Measurements from ENCODE around the gene SIRPB1.
"Not testable (repeated sequence)": the region's sequence is repeated elsewhere in the genome, so short reads cannot be mapped to it uniquely, and the experiment has no call there.

SIRPB1 gene

DNA sequence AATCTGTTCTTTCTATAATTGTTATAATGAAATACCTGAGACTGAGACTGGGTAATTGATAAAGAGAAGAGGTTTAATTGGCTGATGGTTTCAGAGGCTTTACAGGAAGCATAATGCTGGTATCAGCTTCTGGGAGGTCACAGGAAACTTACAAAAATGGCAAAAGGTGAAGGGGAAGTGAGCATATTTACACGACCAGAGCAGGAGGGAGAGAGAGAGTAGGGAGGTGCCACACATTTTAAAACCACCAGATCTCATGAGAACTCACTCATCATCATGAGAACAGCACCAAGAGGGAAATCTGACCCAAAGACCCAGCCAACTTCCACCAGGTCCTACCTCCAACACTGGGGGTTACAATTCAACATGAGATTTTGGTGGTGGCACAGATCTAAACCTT, 2.6 kb upstream of the SIRPB1 start:
- Histone ChIP-seq H3K9me3 (ENCODE audit: low read length) (no peaks in the 10 kb centered on the region), H3K9ac (ENCODE audit: low read length) (no peak overlapping the region), H3K4me1 (ENCODE audit: insufficient read depth, low read length) (no peaks in the 10 kb centered on the region), H3K4me3 (ENCODE audit: low read depth in 1 of 2, low read length in 2 of 2) (no peak overlapping the region), H3K36me3 (ENCODE audit: insufficient read depth, low read length) (no peaks in the 10 kb centered on the region), H3K27ac (ENCODE audit: low read depth, low read length) (no peak overlapping the region), H3K27me3 (ENCODE audit: control insufficient read depth in 1 of 2, insufficient read depth in 2 of 2, low read length in 2 of 2) (no peaks in the 10 kb centered on the region)

DNA sequence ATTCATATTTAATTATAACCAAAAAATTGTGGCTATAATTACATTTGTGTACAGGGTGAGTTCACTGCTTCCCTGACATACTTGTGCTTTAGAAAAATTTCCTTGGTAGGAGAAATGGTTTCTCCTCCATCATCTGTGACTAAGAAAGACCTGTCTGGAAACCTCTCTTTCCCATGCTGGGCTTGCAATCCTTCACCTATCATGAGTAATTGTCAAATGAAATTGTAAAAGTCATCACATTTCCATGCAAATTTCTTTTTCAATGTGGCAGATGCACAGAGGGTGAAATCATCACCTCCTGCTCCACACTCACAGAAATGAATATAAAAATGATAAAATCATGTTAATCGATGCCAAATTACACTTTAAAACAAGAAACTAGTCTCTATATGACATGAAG, 1.5 kb upstream of the SIRPB1 start:
- Histone ChIP-seq H3K9me3 (ENCODE audit: low read length) (no peaks in the 10 kb centered on the region), H3K27ac (ENCODE audit: low read depth, low read length) (no peak overlapping the region), H3K36me3 (ENCODE audit: insufficient read depth, low read length) (no peaks in the 10 kb centered on the region), H3K4me3 (ENCODE audit: low read depth in 1 of 2, low read length in 2 of 2) (no peak overlapping the region), H3K4me1 (ENCODE audit: insufficient read depth, low read length) (no peaks in the 10 kb centered on the region), H3K27me3 (ENCODE audit: control insufficient read depth in 1 of 2, insufficient read depth in 2 of 2, low read length in 2 of 2) (no peaks in the 10 kb centered on the region), H3K9ac (ENCODE audit: low read length) (no peak overlapping the region)

DNA sequence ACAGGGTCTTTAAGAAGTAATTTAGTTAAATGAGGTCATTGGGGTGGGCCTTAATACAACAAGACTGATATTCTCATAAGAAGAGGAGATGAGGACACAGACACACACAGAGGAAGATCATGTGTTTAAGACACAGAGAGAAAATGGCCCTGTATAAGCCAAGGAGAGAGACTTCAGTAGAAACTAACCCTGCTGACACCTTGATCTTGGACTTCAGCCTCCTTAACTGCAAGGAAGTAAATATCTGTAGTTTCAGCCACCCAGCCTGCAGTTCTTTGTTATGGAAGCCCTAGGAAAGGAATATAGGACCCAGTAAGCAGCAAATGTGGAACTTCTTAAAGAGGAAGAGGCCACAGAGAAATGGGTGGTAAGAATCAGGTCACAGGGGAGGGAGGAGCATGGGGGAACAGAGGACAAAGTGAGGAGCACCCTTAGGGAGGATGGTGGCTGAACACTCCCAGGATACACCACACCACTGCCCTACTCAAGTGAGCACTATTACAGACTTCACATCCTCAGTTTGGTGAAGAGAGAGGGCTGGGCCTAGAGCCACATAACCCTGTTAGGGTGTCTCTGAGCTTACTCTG, 762 bp downstream of the SIRPB1 start:
- no peaks in the 10 kb centered on the region for H3K9me3 ChIP-seq (ENCODE audit: low read length)
- no peaks in the 10 kb centered on the region for H3K4me1 ChIP-seq (ENCODE audit: insufficient read depth, low read length)
- no peak overlapping the region for H3K9ac ChIP-seq (ENCODE audit: low read length)
- H3K27ac ChIP-seq (ENCODE audit: low read depth, low read length) = no peak overlapping the region
- H3K4me3 ChIP-seq (ENCODE audit: low read depth in 1 of 2, low read length in 2 of 2) = no peak overlapping the region
- H3K36me3 ChIP-seq (ENCODE audit: insufficient read depth, low read length) = no peaks in the 10 kb centered on the region
- no peaks in the 10 kb centered on the region for H3K27me3 ChIP-seq (ENCODE audit: control insufficient read depth in 1 of 2, insufficient read depth in 2 of 2, low read length in 2 of 2)

DNA sequence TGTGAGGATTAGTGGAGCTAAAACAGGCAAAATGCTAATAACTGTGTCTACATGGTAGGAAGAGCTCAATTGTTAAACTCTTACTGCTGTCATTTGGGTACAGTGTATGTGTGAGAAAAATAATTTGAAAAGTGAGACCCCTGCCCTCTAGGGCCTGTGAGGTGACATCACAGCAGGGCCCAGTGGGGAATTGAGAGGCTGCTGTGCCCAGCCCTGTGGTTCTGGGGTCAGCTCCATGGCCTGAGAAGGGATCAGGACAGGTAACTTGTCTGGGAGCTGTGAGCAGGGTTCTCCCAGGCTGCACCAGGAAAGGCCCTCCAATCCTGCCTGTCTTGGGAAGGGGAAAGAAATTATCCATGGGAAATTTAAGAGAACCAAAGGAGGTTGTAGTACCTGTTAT, 1.3 kb downstream of the SIRPB1 start:
- Histone ChIP-seq H3K9ac (ENCODE audit: low read length) (no peak overlapping the region), H3K27me3 (ENCODE audit: control insufficient read depth in 1 of 2, insufficient read depth in 2 of 2, low read length in 2 of 2) (no peaks in the 10 kb centered on the region), H3K36me3 (ENCODE audit: insufficient read depth, low read length) (no peaks in the 10 kb centered on the region), H3K9me3 (ENCODE audit: low read length) (no peaks in the 10 kb centered on the region), H3K27ac (ENCODE audit: low read depth, low read length) (no peak overlapping the region), H3K4me1 (ENCODE audit: insufficient read depth, low read length) (no peaks in the 10 kb centered on the region), H3K4me3 (ENCODE audit: low read depth in 1 of 2, low read length in 2 of 2) (no peak overlapping the region)

DNA sequence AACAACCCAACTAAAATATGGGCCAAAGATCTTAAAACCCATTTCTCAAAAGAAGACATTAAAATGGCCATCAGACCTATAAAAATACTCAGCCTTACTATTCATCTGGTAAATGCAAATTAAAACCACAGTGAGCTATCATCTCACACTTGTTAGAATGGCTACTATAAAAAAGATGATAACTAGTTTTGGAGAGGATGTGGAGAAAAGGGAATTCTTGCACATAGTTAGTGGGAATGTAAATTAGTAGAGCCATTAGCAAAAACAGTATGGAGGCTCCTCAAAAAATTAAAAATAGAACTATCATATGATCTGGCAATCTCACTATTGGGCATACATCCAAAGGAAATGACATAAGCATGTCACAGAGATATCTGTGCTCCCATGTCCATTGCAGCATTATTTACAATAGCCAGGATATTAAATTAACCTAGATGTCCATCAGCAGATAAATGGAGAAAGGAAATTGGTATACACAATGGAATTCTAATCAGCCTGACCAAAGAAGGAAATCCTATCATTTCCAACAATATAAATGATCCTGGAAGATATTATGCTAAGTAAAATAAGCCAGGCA, 2.9 kb downstream of the SIRPB1 start:
- Histone ChIP-seq H3K27me3 (ENCODE audit: control insufficient read depth in 1 of 2, insufficient read depth in 2 of 2, low read length in 2 of 2) (no peaks in the 10 kb centered on the region), H3K9ac (ENCODE audit: low read length) (no peak overlapping the region), H3K36me3 (ENCODE audit: insufficient read depth, low read length) (no peaks in the 10 kb centered on the region), H3K4me3 (ENCODE audit: low read depth in 1 of 2, low read length in 2 of 2) (no peak overlapping the region), H3K4me1 (ENCODE audit: insufficient read depth, low read length) (no peaks in the 10 kb centered on the region), H3K9me3 (ENCODE audit: low read length) (no peaks in the 10 kb centered on the region), H3K27ac (ENCODE audit: low read depth, low read length) (no peak overlapping the region)

DNA sequence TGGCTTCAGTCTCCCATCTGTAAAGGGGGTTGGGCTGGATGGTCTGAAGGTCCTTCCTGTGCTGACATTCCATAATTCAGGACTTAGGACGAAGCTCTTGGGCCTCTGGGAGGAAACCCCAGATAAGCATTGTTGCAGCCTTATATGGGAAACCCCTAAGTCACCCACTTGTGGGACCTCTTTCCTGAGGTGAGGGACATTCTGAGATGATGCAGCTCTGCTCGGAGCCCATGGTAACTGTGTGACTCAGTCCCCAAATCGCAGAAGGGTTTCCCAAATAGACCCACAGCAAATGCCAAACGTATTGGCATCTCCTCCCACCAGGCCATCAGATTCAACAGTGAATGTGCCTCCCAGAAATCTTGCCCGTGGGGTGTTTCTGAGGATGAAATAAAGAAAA, 9.4 kb downstream of the SIRPB1 start:
- H3K27me3 ChIP-seq (ENCODE audit: control insufficient read depth in 1 of 2, insufficient read depth in 2 of 2, low read length in 2 of 2); H3K9ac ChIP-seq (ENCODE audit: low read length); H3K36me3 ChIP-seq (ENCODE audit: insufficient read depth, low read length); H3K9me3 ChIP-seq (ENCODE audit: low read length); H3K4me3 ChIP-seq (ENCODE audit: low read depth in 1 of 2, low read length in 2 of 2); H3K4me1 ChIP-seq (ENCODE audit: insufficient read depth, low read length); H3K27ac ChIP-seq (ENCODE audit: low read depth, low read length): not testable (repeated sequence)

DNA sequence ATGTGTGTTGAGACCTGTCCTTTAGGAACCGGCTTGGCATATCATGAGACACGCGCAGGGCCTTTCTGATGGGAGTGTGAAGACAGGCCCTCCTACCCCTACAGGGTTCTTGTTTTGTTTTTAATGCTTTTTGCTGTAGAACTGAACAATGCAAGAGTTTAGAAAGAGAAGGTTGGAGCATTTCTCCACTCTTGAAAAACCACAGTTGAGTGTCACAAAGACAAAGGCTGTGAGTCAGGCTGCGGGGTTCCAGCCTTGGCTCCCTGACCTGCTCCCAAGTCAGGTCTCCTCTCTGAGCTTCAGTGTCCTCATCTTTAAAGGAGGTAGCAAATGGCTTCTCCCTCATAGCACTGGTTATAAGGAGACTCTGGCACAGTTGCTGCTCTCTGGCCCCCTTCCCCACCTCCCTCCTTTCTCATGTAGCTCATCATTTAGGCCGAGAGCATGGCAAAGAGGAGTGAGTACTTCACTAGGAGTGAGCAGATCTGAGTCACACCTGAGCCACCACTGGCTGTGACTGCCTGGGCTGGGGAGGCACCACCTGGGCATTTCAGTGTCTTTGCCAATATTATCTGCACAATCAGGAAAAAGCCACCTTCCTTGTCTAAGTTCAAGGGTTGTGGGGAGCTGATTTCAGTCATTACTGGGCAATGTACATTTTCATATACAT, 11.0 kb downstream of the SIRPB1 start:
- H3K4me3 ChIP-seq (ENCODE audit: low read depth in 1 of 2, low read length in 2 of 2); H3K9ac ChIP-seq (ENCODE audit: low read length); H3K27ac ChIP-seq (ENCODE audit: low read depth, low read length); H3K4me1 ChIP-seq (ENCODE audit: insufficient read depth, low read length); H3K27me3 ChIP-seq (ENCODE audit: control insufficient read depth in 1 of 2, insufficient read depth in 2 of 2, low read length in 2 of 2); H3K36me3 ChIP-seq (ENCODE audit: insufficient read depth, low read length); H3K9me3 ChIP-seq (ENCODE audit: low read length): not testable (repeated sequence)

DNA sequence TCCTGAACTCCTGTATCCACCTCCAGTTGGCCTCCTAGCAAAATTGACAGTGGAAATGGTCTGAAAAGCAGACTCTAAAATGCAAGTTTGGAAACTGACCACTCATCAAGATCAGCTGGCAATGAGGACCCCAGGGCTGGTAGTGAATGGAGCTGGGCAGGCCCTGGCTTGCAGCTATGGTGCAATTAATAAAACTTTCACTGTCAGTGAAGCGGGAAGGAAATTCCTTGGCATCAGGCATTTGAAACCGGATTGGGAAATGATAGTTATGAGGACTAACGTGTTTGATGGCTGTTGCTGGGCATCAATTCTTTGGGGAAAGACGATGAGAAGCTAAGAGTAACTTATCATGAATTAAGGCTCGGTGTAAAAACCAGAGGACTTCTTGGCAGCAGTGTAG, 19.1 kb downstream of the SIRPB1 start:
- H3K4me1 ChIP-seq (ENCODE audit: insufficient read depth, low read length) = no peaks in the 10 kb centered on the region
- H3K4me3 ChIP-seq (ENCODE audit: low read depth in 1 of 2, low read length in 2 of 2) = no peak overlapping the region
- H3K27me3 ChIP-seq (ENCODE audit: control insufficient read depth in 1 of 2, insufficient read depth in 2 of 2, low read length in 2 of 2) = no peaks in the 10 kb centered on the region
- no peaks in the 10 kb centered on the region for H3K9me3 ChIP-seq (ENCODE audit: low read length)
- H3K9ac ChIP-seq (ENCODE audit: low read length) = no peak overlapping the region
- H3K36me3 ChIP-seq (ENCODE audit: insufficient read depth, low read length) = no peaks in the 10 kb centered on the region
- no peak overlapping the region for H3K27ac ChIP-seq (ENCODE audit: low read depth, low read length)

DNA sequence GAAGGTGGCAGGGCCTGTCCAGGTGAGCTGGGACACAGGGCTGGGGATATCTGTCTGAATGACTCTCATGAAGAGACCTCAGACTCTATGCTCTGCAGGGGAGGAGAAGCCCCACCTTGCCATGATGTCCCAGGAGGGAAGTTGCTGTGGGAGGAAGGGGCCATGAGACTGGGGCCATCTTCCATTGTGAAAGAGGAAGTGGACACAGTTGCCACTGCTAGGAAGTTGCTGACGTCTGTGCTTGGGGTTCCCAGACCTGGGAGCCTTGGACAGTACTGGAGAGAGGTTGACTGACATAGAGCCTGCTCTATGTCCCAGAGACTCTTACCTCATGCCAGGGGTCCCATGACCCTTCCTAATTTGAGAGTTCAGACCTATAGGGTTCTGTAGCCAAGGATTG, 24.5 kb downstream of the SIRPB1 start:
- no peak overlapping the region for H3K4me3 ChIP-seq (ENCODE audit: low read depth in 1 of 2, low read length in 2 of 2)

DNA sequence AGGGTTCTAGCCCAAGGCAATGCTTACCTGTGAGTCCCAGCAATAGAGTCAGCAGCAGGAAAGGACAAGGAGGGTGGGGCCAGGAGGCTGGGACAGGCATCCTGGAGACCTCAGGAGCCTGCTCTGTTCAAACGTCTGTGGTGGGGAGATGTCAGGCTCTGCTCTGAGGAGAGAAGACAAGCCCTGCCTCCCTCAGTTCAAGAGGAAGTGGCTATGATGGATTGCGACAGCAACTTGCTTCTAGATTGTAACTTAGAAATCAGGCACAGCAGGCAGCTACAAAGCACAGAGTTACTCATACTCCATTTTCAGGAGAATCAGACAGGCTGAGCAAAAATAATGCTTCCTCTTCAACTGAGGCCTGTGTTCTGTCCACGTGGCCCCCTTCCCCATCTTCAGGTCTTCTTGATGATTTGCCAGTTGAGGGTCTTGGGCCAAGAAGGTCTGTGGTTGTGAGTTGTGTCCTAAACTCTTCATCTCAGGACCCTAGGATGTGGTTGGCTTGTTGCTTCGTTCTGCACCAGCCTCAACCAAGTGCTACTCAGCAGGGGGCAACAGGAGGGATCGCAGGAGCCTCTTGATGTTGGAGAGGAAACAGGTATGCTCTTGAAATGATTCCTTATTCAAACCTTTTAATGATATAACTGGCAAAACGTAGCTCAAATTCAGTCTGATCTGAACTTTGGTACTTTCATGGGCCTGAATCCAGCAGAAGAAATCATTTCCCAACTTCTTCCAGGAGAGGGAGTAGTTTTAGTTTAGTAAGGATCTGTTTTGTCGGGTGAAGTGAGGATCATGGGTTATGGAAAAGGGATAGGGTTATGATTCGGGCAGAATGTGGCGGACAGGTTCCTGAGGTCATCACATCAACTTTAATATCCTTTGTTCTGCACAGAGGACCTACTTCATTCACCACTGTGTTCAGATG, 31.0 kb downstream of the SIRPB1 start:
- Histone ChIP-seq H3K27ac (ENCODE audit: low read depth, low read length) (no peak overlapping the region), H3K4me1 (ENCODE audit: insufficient read depth, low read length) (no peaks in the 10 kb centered on the region), H3K4me3 (ENCODE audit: low read depth in 1 of 2, low read length in 2 of 2) (no peak overlapping the region), H3K9me3 (ENCODE audit: low read length) (no peaks in the 10 kb centered on the region), H3K36me3 (ENCODE audit: insufficient read depth, low read length) (no peaks in the 10 kb centered on the region), H3K27me3 (ENCODE audit: control insufficient read depth in 1 of 2, insufficient read depth in 2 of 2, low read length in 2 of 2) (no peaks in the 10 kb centered on the region), H3K9ac (ENCODE audit: low read length) (no peak overlapping the region)

More for the DNA sequence above, 24.5 kb downstream of the SIRPB1 start:
- Histone ChIP-seq H3K9me3 (ENCODE audit: low read length) (no peaks in the 10 kb centered on the region), H3K27me3 (ENCODE audit: control insufficient read depth in 1 of 2, insufficient read depth in 2 of 2, low read length in 2 of 2) (no peaks in the 10 kb centered on the region), H3K9ac (ENCODE audit: low read length) (no peak overlapping the region), H3K36me3 (ENCODE audit: insufficient read depth, low read length) (no peaks in the 10 kb centered on the region), H3K4me1 (ENCODE audit: insufficient read depth, low read length) (no peaks in the 10 kb centered on the region), H3K27ac (ENCODE audit: low read depth, low read length) (no peak overlapping the region)

DNA sequence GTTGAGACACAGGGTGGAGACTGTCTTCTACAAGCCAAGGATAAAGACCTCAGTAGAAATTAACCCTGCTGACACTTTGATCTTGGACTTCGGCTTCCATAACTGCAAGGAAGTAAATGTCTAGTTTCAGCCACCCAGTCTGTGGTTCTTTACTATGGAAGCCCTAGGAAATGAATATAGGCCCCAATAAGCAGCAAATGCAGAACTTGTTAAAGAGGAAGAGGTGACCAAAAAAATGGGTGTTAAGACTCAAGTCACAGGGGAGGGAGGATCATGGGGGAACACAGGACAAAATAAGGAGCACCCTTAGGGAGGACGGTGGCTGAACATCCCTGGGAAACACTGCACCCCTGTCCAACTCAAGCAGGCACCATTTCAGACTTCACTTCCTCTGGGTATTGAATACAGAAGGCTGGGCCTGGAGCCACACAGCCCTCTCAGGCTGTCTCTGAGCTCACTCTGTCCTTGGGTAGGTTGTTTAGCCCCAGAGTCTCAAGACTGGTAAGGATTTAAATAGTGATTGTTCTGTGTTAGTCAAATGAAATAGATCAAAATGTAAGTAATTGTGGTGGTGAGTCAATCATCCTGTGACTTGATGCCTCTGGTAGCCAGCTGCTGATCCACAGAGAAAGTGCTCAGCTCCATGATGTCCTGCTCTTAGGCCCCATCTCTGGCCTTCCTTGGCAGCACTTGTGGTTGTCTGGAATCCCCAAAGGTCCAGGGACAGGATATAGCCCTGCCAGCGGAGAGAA, 31.9 kb downstream of the SIRPB1 start:
- Histone ChIP-seq H3K4me1 (ENCODE audit: insufficient read depth, low read length) (no peaks in the 10 kb centered on the region), H3K27ac (ENCODE audit: low read depth, low read length) (no peak overlapping the region), H3K9me3 (ENCODE audit: low read length) (no peaks in the 10 kb centered on the region), H3K36me3 (ENCODE audit: insufficient read depth, low read length) (no peaks in the 10 kb centered on the region), H3K9ac (ENCODE audit: low read length) (no peak overlapping the region), H3K27me3 (ENCODE audit: control insufficient read depth in 1 of 2, insufficient read depth in 2 of 2, low read length in 2 of 2) (no peaks in the 10 kb centered on the region), H3K4me3 (ENCODE audit: low read depth in 1 of 2, low read length in 2 of 2) (no peak overlapping the region)
